ENCODE measurements around the gene PPP1R15B. TPM values are rescaled to one million over a fixed set of nuclear protein-coding genes. Genes with fewer than 3 reads are reported as not detected.
A peak's percentile ranks its signal among the peaks of the same experiment; 100 is the strongest.

The PPP1R15B gene
- total and polyA plus RNA-seq, 12 donors: 6.8 to 58.9 (median 41.8) TPM

- H3K4me1 ChIP-seq (replicated peaks in 1 of 2): peaks cover 6 to 10% of the 10 kb centered on the region in 2 donors
Measured at GRCh38 chr1:204361781-204362180, 49.8 kb downstream of the PPP1R15B start.

GRCh38 chr1:204361341-204361771 is 50.3 kb downstream of the PPP1R15B start:
- 65 to 93% (median 72%) methylated on average over 2 of the region's 2 CpGs; no CpG with 5 or more reads in 1 of the 4 donors for WGBS, 4 donors
- no peak for TF ChIP-seq POLR2A (IDR thresholded peaks at IDR 0.05)
- peak overlapping the region in 1 of 5 donors; percentile 10 for H3K27ac ChIP-seq

More at GRCh38 chr1:204361781-204362180, 49.8 kb downstream of the PPP1R15B start:
- WGBS, 4 donors: 81 to 89% (median 82%) methylated on average over 10 of the region's 10 CpGs
- no peak overlapping the region for H3K4me3 ChIP-seq
- no peaks in the 10 kb centered on the region for H3K27me3 ChIP-seq
- intact Hi-C loops (cut with DNase I): loop anchor here (5.0 kb wide), 3 partner anchors 104 to 199 kb away; partner anchors contain the start of gene GOLT1A (in 2 of the 2)
- no peaks in the 10 kb centered on the region for H3K9me3 ChIP-seq (replicated peaks in 1 of 3)
- no peaks in the 10 kb centered on the region for H3K36me3 ChIP-seq (replicated peaks in 1 of 2)
- no peak for DNase-seq
- no peak for TF ChIP-seq CTCF (IDR thresholded peaks at IDR 0.05)
- TF ChIP-seq POLR2A (IDR thresholded peaks at IDR 0.05): no peak
- peak overlapping the region in 1 of 5 donors; percentile 10 for H3K27ac ChIP-seq

GRCh38 chr1:204360314-204360713 is 51.3 kb downstream of the PPP1R15B start:
- 43 to 80% (median 44%) methylated on average over 2 to 4 of the region's 4 CpGs for WGBS, 4 donors
- H3K27ac ChIP-seq: peak overlapping the region in 1 of 5 donors; percentile 58
- intact Hi-C loops (cut with DNase I): loop anchor here (5.0 kb wide), 3 partner anchors 103 to 198 kb away; partner anchors contain the start of gene GOLT1A (in 2 of the 2)
- H3K4me1 ChIP-seq (replicated peaks in 1 of 2): peaks cover 6 to 10% of the 10 kb centered on the region in 2 donors
- peak overlapping the region in 1 of 4 donors; percentile 11 for H3K4me3 ChIP-seq
- H3K9me3 ChIP-seq (replicated peaks in 1 of 3): no peaks in the 10 kb centered on the region
- H3K27me3 ChIP-seq: no peaks in the 10 kb centered on the region
- no peaks in the 10 kb centered on the region for H3K36me3 ChIP-seq (replicated peaks in 1 of 2)
- no peak for DNase-seq
- TF ChIP-seq CTCF (IDR thresholded peaks at IDR 0.05) (no peak), POLR2A (IDR thresholded peaks at IDR 0.05) (no peak)

More at GRCh38 chr1:204361341-204361771, 50.3 kb downstream of the PPP1R15B start:
- no peaks in the 10 kb centered on the region for H3K9me3 ChIP-seq (replicated peaks in 1 of 3)
- no peaks in the 10 kb centered on the region for H3K27me3 ChIP-seq
- H3K4me1 ChIP-seq (replicated peaks in 1 of 2): peaks cover 6 to 10% of the 10 kb centered on the region in 2 donors
- intact Hi-C loops (cut with DNase I): loop anchor here (5.0 kb wide), 3 partner anchors 104 to 199 kb away; partner anchors contain the start of gene GOLT1A (in 2 of the 2)
- DNase-seq: no peak
- no peak overlapping the region for H3K4me3 ChIP-seq
- no peaks in the 10 kb centered on the region for H3K36me3 ChIP-seq (replicated peaks in 1 of 2)

GRCh38 chr1:204359474-204360255 is 52.0 kb downstream of the PPP1R15B start, which contains the start of gene PLEKHA6:
TSS of gene PLEKHA6 (minus strand) at chr1:204359929. CDS start at chr1:204273727, 86,202 bp downstream.
- WGBS, 4 donors: 10 to 21% (median 13%) methylated on average over 5 to 20 of the region's 20 CpGs
- H3K27me3 ChIP-seq: no peaks in the 10 kb centered on the region
- peaks cover 6 to 10% of the 10 kb centered on the region in 2 donors for H3K4me1 ChIP-seq (replicated peaks in 1 of 2)
- DNase-seq: peak in 3 of 7 donors; percentile 22 to 82 (median 37)
- TF ChIP-seq CTCF (IDR thresholded peaks at IDR 0.05): peak in 3 of 6 experiments; percentile 19 to 35 (median 23)
- no peak for TF ChIP-seq POLR2A (IDR thresholded peaks at IDR 0.05)
- no peaks in the 10 kb centered on the region for H3K9me3 ChIP-seq (replicated peaks in 1 of 3)
- peak within 1 kb of the TSS in 1 of 4 donors; percentile 11 for H3K4me3 ChIP-seq
- no peaks in the 10 kb centered on the region for H3K36me3 ChIP-seq (replicated peaks in 1 of 2)
- H3K27ac ChIP-seq: peak within 1 kb of the TSS in 2 of 5 donors; percentile 26 to 58
- intact Hi-C loops (cut with DNase I): loop anchor here (5.0 kb wide), 3 partner anchors 102 to 197 kb away; partner anchors contain the start of gene GOLT1A (in 2 of the 2)
